GM21786 (cell line): ENCODE measurements around the gene MMD2.
A peak's percentile ranks its signal among the peaks of the same experiment; 100 is the strongest.
"Not testable (repeated sequence)": the region's sequence is repeated elsewhere in the genome, so short reads cannot be mapped to it uniquely, and the experiment has no call there.

ENCODE experiments used
- ATAC-seq: cut with Tn5 transposase; IDR thresholded peaks from one replicate; pipeline ENCODE4 v1.9.1; 2021; ENCODE audit not compliant: unreplicated experiment

MMD2 gene

GRCh38 chr7:4958477-4959301 lies at the start of gene MMD2:
Gene MMD2 (minus strand): TSS chr7:4959187. CDS start chr7:4959017, 170 bp downstream.
- no peak for ATAC-seq

GRCh38 chr7:5005066-5005465 lies 46.1 kb upstream of the MMD2 start:
- no peak for ATAC-seq

- ATAC-seq: no peak
Observed at GRCh38 chr7:5001911-5002310, 42.9 kb upstream of the MMD2 start.

- no peak for ATAC-seq
Observed at GRCh38 chr7:5001003-5001402, 42.0 kb upstream of the MMD2 start.

GRCh38 chr7:4999369-4999950 lies 40.5 kb upstream of the MMD2 start:
- ATAC-seq: no peak

GRCh38 chr7:4998910-4999309 lies 39.9 kb upstream of the MMD2 start:
- no peak for ATAC-seq

GRCh38 chr7:4998244-4998643 lies 39.3 kb upstream of the MMD2 start:
- no peak for ATAC-seq

GRCh38 chr7:4996696-4997222 lies 37.8 kb upstream of the MMD2 start:
- no peak for ATAC-seq

- no peak for ATAC-seq
Observed at GRCh38 chr7:4995429-4995969, 36.5 kb upstream of the MMD2 start.

- no peak for ATAC-seq
Observed at GRCh38 chr7:4993471-4993870, 34.5 kb upstream of the MMD2 start.

GRCh38 chr7:4982741-4983140 lies 23.8 kb upstream of the MMD2 start:
- peak; percentile 55 for ATAC-seq

- not testable (repeated sequence) for ATAC-seq
Observed at GRCh38 chr7:4981295-4981890, 22.4 kb upstream of the MMD2 start.

- ATAC-seq: not testable (repeated sequence)
Observed at GRCh38 chr7:4975626-4976025, 16.6 kb upstream of the MMD2 start.

GRCh38 chr7:4973728-4974198 lies 14.8 kb upstream of the MMD2 start:
- peak; percentile 94 for ATAC-seq

- not testable (repeated sequence) for ATAC-seq
Observed at GRCh38 chr7:4972446-4972845, 13.5 kb upstream of the MMD2 start.

- ATAC-seq: no peak
Observed at GRCh38 chr7:4965295-4966022, 6.5 kb upstream of the MMD2 start.

- no peak for ATAC-seq
Observed at GRCh38 chr7:4964506-4964905, 5.5 kb upstream of the MMD2 start.

- no peak for ATAC-seq
Observed at GRCh38 chr7:4962872-4963775, 4.1 kb upstream of the MMD2 start.

GRCh38 chr7:4960363-4960762 lies 1.4 kb upstream of the MMD2 start:
- no peak for ATAC-seq

- ATAC-seq: no peak
Observed at GRCh38 chr7:4959893-4960292, 906 bp upstream of the MMD2 start.
